GM19463 (cell line): Measurements from ENCODE around the gene ANO5.

Source experiments
- ATAC-seq: cut with Tn5 transposase; IDR thresholded peaks from one replicate; pipeline ENCODE4 v1.9.1; 2021; ENCODE audit warnings: mild to moderate bottlenecking, moderate library complexity; ENCODE audit not compliant: unreplicated experiment

ANO5 gene, protein sequence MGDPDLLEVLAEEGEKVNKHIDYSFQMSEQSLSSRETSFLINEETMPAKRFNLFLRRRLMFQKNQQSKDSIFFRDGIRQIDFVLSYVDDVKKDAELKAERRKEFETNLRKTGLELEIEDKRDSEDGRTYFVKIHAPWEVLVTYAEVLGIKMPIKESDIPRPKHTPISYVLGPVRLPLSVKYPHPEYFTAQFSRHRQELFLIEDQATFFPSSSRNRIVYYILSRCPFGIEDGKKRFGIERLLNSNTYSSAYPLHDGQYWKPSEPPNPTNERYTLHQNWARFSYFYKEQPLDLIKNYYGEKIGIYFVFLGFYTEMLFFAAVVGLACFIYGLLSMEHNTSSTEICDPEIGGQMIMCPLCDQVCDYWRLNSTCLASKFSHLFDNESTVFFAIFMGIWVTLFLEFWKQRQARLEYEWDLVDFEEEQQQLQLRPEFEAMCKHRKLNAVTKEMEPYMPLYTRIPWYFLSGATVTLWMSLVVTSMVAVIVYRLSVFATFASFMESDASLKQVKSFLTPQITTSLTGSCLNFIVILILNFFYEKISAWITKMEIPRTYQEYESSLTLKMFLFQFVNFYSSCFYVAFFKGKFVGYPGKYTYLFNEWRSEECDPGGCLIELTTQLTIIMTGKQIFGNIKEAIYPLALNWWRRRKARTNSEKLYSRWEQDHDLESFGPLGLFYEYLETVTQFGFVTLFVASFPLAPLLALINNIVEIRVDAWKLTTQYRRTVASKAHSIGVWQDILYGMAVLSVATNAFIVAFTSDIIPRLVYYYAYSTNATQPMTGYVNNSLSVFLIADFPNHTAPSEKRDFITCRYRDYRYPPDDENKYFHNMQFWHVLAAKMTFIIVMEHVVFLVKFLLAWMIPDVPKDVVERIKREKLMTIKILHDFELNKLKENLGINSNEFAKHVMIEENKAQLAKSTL

DNA sequence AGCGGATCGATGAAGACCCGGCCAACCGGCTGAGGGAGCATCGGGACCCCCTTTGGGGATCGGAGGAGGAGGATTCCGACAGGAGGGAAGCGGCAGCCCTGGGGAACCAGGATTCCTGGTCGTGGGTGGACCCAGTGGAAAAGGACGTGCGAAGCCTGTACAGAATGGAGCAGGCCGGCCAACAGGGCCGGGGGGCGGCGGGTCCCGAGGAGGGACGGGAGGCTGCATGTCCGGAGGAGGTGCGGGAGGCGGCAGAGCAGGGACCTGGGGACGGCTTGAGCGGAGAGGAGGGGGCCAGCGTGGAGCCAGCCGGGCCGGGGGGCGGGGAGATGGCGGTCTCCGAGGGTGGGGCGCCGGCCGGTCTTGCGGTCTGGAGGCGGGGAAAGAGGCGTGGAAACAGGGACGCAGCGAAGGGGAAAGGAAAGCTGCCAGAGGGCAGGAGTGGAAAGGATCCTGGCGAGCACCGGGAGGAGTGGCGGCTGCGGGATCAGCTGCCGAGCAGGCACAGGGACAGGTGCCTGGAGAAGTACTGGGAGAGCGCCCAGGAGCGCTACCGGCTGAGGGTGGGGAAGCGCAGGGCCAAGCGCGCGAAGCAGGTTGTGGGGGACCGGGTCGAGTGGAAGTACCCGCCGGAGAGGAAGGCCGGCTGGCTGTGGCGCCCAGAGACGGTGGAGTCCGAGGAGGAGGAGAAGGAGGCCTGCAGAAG, at the start of gene ANO5:
ANO5 (plus strand) TSS at position 444 of the 706 bp plus-strand sequence. CDS start 408 bp downstream, outside the sequence.
- ATAC-seq, result peak; percentile 50

DNA sequence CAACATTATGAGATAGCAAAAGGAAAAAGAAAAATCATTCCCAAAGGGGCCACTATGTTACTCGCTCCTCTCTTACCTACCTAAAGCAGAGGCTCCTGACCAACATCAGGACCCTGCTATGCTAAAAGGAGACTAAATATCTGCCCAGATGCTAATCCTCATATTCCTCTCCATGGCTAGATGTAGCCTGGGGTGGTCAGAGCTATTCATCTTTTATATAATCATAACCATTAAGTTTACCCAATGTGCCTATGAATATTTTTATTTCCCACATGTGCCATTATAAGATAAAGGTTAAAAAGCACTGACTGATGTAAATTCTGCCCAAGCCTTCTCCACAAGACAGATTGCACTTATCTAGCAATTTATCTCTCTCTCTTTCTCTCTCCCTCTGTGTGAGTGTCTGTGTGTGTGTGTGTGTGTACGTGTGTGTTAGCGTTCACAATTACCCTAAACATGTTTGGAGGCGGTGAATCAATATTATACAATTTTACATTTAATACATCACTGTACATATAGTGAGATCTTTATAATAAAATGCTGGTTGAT, 41.2 kb upstream of the ANO5 start:
- no peak for ATAC-seq

DNA sequence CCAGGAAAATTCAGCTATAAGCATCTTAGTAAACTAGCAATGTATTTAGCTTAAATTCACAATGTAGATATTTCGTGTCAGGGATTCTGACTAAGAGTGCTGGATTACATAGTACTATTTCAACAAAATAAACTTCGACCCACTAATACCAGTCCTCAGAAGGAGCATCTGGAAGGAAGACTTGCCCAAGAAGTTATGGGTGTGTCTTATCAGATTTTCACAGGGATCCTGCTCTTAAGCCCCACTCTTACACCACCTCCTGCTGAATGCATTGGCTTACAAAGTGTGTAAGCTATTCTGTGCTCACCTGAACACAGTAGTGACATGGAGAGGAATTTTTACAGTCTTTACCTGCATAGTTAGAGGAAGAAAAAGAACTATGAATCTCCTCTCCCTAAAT, 35.4 kb upstream of the ANO5 start:
- no peak for ATAC-seq

DNA sequence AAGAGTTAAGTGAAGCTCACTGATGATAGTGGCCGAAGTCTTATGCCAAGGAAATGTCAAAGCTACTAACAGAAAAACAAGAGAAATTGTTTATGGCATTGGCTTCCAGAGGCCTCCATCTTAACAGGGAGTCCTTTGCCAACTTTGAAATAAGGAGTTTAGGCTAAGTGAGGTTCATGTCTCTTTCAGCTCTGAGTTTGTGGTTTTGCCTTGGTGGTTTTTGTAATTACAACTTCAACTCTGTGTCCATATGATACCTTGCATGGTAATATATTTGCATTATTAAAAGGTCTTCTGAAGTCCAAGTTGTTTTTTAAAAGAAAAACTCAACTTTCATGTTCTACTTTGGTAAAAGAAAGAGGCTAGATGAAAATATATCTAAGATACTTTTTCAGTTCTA, 31.4 kb upstream of the ANO5 start:
- no peak for ATAC-seq

DNA sequence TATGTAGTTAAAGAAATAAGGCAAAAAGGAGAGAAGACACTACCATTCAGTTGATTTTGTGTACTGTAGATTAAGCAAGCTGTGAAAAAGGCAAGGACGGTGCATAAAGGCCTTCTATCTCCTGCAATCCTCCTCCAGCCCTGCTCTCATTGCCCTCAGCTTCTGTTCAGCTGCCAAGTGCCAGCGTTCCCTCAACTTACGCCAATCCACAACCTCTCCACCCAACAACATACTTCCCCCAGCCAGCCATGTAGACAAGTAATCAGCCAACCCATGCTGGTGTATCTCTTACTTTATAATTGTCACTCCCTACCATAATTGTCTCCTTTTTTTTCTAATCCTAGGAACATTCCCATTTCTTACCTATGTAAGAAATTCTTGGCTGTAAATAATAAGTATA, 30.1 kb upstream of the ANO5 start:
- no peak for ATAC-seq

DNA sequence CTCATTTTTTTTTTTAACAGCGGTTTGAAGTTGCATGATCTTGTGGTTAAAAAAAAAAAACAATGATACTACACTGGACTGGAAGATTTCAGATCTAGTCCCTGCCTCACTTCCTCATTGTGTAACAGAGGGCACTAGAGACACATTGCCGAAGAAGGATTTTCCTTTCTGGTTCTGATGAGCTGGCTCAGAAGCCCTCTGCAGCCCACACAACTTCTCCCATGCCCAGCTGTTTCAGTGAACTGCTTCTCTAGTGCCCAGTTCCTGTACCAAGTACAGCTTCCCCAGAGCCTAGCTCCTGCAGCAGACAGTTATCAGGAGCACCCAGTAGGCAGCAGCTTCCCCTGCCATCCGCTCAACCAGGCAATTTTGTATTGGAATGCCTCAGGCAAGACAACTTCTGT, 29.5 kb upstream of the ANO5 start:
- peak; percentile 88 for ATAC-seq

DNA sequence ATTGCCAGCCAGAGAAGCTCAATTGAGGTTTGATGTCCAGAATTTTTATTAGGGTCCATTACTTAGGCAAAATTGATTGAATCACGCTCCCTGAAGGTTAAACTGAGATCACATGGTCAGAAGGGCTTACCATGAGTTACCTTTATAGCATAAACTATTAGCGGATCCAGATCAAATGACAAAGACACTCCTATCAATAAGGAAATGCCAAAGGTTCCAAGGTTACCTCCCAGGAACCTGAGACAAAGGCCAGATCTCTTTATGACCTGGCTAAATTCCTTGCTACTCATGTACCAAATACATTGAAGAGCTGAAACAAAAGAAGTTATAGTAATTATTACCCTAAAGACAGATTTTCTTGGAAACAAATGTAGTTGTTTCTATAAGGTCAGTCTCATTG, 27.8 kb upstream of the ANO5 start:
- no peak for ATAC-seq

DNA sequence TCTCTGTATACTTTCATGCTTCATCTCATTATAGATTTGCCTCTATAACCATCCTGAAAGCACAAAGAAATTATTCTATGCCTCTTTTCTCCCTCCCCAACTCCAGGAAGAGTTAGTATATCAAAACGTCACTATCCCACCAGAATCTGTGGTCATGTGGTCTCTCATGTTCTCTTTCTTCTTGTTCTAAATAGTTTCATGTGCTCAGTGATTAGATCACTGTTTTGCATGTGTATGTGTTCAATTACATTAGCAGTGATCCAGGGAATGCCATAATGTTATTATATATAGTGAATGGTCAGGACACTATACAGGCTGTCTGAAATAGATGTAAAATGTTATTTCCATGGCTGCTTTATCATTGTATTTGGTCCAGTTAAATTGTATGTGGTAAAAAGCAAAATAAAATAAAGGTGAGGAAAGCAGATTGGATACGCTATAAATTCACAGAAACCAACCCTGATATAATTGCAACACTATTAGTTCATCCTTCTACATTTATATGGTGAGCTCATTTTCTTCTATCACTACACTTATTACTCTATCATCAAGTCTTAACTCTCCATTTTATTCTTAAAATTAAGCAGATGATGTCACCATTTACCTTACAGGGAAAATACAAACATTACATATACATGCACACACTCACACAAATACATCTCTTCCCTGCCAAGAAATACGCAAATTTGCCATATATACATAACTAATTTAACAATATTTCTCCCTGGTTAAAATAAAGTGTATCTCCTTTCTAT, 26.9 kb upstream of the ANO5 start:
- no peak for ATAC-seq

DNA sequence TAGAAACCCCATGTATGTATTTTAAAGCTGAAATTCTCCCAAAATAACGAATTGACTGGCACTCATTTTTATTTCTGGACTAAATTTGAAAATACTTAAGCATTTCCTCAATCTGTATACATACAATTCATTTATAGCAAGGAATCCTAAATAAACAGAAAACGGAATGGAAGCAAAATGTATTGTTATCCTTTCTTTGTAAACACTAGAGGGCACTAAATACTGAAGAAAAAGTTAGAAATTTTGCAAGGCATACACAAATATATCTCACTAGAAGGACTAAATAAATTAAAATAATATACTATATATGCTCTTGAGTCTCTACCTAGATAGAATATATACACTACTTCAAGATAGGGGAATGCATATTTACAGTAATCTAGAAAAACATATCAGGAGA, 23.1 kb upstream of the ANO5 start:
- no peak for ATAC-seq

DNA sequence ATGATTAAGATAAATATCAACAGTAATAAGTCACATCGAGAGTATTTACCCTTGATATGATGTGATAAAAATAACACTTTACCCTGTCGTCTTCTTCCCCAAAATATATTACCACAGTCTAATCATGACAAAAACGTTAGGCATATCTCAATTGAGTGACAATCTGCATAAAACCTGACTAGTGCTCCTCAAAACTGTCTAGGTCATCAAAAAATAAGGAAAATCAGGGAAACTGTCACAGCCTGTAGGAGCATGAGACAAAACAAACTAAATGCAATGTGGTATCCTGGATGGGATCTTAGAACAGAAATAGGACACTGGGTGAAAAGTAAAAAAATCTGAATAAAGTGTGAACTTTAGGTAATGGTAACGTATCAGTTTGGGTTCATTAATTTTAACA, 19.4 kb upstream of the ANO5 start:
- ATAC-seq, result no peak

DNA sequence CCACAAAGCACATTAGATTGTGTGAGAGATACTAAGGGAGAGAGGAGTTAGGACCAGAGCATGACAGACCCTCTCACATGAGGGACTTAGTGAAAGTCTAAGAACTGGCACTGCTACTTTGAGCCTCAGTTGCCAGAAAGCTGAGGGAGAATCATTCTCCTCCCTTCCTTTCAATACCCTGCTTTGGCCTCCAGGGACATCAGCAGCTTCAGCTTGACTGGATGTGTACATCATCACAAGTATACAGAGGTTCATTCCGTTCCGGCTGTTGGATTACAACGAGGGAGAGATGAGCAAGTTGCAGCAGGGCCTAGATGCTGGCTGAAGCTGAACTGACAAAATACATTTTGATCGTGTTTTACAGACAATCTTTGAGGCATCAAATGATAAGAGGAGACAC, 15.7 kb upstream of the ANO5 start:
- no peak for ATAC-seq

DNA sequence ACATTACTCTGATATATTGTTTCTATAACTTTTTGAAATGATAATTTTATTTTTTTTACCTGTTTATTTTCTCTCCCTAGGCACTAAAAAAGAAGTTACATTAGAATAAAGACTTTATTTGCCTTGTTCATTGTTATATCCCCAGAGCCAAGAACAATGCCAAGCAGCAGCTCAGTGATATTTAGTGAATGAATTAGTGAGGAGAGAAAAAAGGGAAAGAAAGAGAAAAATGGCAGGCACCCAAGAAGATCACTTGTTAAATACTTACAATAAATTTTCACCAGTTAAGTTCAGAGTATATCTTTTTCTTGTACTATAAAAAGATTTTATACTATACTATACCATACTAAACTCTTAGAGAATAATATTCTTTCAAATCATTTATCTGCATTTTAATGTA, 13.3 kb upstream of the ANO5 start:
- ATAC-seq, result no peak

DNA sequence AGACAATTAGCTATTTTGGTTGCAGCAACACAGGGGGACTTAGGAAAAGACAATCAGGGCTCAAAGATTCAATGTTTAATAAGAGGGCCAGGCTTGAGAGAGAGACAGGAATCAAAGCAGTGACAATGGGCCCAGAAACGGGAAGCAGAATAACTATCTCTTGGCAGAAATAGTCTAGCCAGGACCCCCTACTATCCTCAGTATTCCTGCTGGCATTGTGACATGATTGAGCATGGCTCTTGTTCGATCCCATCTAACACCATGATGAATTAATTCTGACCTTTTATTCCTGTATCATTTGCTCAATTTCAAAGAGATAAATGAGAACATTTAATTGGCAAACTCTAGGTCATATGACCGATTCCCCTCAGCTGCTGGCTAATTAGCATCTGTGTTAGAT, 12.8 kb upstream of the ANO5 start:
- ATAC-seq, result no peak

DNA sequence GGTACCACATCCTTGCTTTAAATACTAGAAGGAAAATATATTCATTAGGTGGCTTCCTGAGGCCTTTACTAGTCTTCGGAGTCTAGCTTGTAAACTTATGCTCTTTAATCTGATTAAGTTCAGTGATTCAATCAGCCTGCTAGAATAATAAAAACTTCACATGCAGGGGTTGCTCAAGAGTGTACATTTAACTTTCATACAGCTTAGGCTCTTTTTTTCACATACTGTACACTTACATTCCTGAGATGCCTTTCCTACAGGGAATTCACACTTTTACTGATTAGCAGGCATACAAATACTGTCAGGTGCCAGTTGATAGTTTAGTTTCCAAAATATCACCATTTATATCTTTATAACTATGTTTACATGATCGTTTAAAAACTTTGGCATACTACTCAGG, 3.2 kb upstream of the ANO5 start:
- ATAC-seq, result no peak

DNA sequence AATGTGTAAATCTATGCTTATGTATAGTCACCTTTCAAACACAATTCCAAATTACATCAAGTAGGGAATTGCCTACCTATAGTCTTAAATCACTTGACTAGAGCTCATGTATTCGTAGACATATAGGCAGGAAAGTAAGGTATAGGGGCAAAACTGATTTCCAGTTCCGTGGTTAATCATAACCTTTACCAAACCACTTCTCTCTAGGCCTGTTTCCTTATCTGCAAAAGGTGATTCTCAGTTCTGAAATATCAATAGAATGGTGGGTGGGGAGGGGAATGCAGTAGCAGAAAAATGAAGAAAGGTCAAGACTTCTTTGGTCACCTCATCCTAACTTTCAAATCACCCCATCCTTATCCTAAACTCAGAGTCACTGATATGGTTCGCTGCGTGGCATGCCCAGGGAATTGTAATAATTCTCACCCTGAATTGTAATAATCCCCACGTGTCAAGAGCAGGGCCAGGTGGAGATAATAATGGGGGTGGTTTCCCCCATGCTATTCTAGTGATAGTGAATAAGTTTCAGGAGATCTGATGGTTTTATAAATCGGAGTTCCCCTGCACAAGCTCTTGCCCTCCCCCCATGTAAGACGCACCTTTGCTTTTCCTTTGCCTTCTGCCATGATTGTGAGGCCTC, 1.9 kb upstream of the ANO5 start:
- ATAC-seq, result peak; percentile 38

DNA sequence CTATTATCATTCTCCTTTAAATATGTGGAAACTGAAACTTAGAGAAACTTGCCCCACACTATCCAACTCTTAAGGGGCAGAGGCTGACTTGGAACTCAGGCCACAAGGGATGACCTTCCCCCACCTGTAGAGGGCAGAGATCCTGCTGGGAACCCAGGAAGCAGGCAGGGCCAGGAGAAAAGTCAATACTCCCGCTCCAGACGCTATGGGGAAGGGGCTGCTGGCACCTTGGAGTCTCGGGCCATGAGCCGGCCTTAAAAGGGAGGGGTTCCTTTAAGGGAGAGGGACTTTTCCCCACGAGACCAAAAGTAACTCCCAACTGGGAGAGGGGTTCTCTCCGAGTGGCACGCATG, 620 bp upstream of the ANO5 start:
- ATAC-seq, result no peak

DNA sequence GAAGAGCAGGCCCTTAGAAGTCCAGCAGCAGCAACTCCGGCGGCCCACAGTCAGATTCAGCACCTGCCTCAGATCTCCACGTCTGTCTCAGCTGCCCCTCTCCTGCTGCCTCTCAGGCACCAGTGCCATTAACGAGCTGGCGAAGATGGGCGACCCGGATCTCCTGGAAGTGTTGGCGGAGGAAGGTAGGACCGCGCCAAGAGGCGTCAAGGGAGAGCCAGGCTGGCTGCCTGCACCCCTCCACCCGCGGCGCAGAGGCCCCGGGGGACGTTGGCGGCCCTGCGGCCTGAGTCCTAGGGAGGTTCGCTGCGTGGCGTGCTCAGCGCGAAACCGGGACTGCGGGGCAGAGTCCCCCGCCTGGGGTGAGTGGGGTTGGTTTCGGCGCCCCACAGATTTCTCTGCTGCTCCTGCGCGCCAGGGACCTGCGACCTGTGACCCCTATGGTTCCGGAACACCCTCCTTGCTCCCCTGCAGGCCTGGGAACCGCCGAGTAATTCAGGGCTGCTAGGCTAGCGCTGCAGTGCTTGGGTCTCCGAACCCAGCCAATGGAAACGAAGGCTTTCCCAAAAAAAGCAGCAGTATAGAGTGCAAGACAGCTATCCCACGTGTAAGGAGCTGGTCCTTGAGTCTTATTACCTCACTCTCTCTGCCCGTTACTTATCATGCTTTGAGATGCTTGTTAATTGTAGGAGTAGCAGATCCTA, 615 bp downstream of the ANO5 start:
- ATAC-seq, result peak; percentile 30

DNA sequence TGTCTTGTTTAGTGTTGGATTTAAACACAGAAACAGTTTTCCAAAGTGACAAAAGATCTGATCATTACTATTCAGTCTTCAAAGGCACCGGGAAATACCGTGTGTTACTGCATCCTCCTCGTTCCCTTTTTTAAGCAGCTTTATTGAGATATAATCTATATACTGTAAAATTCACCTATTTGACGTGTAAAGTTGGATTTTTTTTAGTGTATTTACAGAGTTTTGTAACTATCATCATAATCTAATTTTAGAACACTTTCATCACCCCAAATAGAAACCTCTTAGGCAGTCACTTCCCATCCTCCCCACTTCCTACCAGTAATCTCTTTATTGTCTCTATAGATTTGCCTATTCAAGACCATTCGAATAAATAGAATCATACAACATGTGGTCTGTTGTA, 1.4 kb downstream of the ANO5 start:
- no peak for ATAC-seq

DNA sequence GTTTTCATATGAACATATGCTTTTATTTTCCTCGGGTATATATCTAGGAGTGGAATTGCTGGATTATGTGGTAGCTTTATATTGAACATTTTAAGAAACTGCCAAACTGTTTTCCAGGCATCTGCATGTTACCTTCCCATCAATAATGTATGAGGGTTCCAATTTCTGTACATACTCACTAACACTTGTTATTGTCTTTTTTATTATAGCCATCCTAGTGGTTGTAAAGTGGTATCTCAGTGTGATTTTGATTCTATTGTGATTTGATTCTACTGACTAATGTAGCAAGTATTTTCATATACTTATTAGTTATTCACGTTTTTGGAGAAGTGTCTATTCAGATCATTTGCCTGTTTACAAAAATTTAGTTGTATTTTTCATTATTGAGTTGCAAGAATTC, 2.0 kb downstream of the ANO5 start:
- ATAC-seq, result no peak
